ENCODE measurements around the gene IL4I1.

The IL4I1 gene

DNA sequence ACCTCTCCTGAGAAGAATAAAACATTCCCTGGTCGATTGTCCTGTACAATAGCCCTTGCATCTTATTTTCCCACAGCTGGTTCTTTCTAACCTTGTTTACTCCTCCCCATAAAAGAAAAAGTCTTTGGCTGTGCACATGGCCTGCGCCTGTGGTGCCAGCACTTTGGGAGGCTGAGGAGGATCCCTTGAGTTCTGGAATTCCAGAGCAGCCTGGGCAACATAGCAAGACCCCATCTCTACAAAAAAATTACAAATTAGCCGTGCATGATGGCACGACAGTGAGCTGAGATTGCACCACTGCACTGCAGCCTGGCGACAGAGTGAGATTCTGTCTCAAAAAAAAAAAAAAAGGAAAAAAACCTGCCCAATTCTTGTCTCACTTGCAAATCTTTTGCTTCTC lies 39.9 kb upstream of the IL4I1 start:
- TF ChIP-seq, protein P1, sequence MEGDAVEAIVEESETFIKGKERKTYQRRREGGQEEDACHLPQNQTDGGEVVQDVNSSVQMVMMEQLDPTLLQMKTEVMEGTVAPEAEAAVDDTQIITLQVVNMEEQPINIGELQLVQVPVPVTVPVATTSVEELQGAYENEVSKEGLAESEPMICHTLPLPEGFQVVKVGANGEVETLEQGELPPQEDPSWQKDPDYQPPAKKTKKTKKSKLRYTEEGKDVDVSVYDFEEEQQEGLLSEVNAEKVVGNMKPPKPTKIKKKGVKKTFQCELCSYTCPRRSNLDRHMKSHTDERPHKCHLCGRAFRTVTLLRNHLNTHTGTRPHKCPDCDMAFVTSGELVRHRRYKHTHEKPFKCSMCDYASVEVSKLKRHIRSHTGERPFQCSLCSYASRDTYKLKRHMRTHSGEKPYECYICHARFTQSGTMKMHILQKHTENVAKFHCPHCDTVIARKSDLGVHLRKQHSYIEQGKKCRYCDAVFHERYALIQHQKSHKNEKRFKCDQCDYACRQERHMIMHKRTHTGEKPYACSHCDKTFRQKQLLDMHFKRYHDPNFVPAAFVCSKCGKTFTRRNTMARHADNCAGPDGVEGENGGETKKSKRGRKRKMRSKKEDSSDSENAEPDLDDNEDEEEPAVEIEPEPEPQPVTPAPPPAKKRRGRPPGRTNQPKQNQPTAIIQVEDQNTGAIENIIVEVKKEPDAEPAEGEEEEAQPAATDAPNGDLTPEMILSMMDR (IDR thresholded peaks at IDR 0.05; ENCODE audit: low read depth, low read length, missing control alignments) = no peak
- no peak for DNase-seq (ENCODE audit: low read depth)

DNA sequence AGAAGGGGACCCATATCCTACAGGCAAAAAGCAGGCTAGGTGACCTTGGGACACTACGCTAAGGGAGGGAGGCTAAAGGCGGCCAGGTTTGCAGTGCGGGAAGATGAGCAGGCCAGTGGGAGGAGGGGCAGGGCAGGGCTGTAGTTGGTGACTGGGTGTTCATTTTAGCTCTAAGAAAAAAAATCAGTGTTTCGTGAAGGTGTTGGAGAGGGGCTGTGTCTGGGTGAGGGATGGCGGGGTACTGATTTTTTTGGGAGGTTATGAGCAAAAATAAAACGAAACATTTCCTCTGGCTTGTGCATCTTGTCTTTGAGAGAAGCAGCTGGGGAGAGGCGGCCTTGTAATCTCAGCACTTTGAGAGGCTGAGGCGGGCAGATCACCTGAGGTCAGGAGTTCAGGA lies 37.0 kb upstream of the IL4I1 start:
- DNase-seq (ENCODE audit: low read depth) = no peak
- no peak overlapping the region for H3K4me3 ChIP-seq (ENCODE audit: low read depth, low read length)
- TF ChIP-seq, protein P1 (IDR thresholded peaks at IDR 0.05; ENCODE audit: low read depth, low read length, missing control alignments) = no peak

More for the DNA sequence above, 39.9 kb upstream of the IL4I1 start:
- no peak overlapping the region for H3K4me3 ChIP-seq (ENCODE audit: low read depth, low read length)

- DNase-seq (ENCODE audit: low read depth) = no peak
- TF ChIP-seq, protein P1 (IDR thresholded peaks at IDR 0.05; ENCODE audit: low read depth, low read length, missing control alignments) = no peak
- H3K4me3 ChIP-seq (ENCODE audit: low read depth, low read length) = no peak overlapping the region
Measured at GRCh38 chr19:49932731-49933131, 36.0 kb upstream of the IL4I1 start.

DNA sequence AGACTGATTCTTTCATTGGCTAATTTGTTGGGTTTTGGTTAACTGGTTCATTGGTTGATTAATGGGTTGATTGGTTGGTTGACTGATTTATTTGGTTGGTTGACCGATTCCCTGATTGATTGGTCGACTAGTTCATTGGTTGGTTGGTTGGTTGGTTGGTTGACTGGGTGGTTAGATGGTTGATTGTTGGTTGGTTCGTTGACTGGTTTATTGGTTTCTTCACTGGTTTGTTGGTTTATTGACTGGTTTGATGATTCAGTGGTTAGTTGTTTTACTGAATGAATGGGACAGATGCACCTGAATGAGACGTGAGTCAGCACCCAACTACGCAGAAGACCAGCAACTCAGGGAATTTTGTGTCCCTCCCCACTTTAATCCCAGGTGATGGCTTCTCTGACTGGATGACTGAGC lies 35.4 kb upstream of the IL4I1 start:
- no peak for DNase-seq (ENCODE audit: low read depth)
- no peak overlapping the region for H3K4me3 ChIP-seq (ENCODE audit: low read depth, low read length)
- TF ChIP-seq, protein P1 (IDR thresholded peaks at IDR 0.05; ENCODE audit: low read depth, low read length, missing control alignments) = no peak

DNA sequence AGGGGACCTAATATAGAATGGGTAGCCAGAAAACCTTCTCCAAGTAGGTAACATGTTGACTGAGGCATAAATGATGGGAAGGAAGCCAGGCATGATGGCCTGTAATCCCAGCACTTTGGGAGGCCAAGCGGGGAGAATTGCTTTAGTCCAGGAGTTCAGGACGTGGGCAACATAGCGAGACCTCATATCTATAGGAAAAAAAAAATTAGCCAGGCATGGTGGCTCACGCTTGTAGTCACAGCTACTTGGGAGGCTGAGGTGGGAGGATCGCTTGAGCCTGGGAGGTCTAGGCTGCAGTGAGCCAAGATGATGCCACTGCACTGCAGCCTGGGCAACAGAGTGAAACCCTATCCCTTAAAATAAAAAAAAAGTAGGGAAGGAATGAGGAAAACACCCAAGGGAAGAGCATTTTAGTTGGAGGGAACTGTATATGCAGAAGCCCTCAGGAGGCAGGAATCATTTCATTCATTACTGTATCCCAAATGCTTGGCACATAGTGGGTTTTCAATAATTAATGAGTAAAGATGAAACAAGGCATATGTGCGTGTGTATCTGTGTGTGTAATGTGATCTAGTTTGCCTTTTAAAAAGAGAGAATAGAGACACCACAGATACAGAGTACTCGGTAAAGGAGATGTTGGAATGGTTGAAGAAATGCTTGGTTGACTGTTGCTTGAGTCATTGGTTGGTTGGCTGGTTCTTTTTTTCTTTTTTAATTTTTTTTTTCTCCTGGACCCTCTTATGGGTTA lies 34.8 kb upstream of the IL4I1 start:
- TF ChIP-seq, protein P1 (IDR thresholded peaks at IDR 0.05; ENCODE audit: low read depth, low read length, missing control alignments) = no peak
- H3K4me3 ChIP-seq (ENCODE audit: low read depth, low read length) = peak overlapping the region; percentile 63; the same call in 1 of the 2 replicates
- DNase-seq (ENCODE audit: low read depth) = no peak

DNA sequence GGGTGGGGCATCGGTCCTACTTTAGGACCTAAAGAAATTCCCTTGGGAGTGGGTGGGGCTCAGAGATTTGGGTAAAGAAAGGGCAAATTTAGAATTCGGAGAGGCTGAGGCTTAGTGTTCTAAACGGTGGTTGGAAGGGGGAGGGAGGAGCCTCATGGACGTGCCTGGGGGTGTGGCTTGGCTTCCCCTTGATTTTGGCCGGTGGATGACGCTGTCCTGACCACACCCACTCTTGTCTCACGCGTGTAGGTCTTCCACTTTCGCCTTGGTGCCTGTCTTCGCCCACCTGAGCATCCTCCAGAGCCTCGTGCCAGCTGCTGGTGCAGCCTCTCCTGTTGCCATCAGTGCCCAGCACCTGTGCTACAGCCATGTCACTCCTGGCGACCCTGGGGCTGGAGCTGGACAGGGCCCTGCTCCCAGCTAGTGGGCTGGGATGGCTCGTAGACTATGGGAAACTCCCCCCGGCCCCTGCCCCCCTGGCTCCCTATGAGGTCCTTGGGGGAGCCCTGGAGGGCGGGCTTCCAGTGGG lies 33.9 kb upstream of the IL4I1 start:
- no peak for DNase-seq (ENCODE audit: low read depth)
- TF ChIP-seq, protein P1 (IDR thresholded peaks at IDR 0.05; ENCODE audit: low read depth, low read length, missing control alignments) = no peak
- peak overlapping the region; percentile 63 for H3K4me3 ChIP-seq (ENCODE audit: low read depth, low read length)
